HG03439 (cell line): ENCODE data around the gene ZNF470.

Experiments used
- ATAC-seq: cut with Tn5 transposase; IDR thresholded peaks from one replicate; pipeline ENCODE4 v1.9.1; 2021; ENCODE audit warnings: mild to moderate bottlenecking, moderate library complexity; ENCODE audit not compliant: unreplicated experiment

ZNF470 gene

GRCh38 chr19:56608274-56608964, 41.2 kb downstream of the ZNF470 start:
- no peak for ATAC-seq

DNA sequence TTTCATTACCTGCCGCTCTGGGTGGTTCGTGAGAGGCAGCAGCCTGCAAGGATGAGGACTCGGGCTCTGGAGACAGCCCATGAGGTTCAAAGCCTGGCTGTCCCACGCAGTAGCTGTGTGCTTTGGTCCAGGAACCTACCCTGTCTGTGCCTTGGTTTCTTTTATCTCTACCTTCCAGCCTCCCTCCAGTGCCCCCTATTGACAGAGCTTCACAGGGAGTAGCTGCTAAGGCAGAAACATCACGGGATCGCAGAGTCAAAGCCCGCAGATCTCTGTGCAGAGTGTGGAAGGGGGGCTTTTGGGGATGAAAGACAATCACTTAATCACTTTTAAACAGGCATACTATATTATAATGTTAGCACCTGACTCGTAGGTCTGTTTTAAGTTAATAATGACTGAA, 44.0 kb downstream of the ZNF470 start:
- no peak for ATAC-seq

GRCh38 chr19:56612737-56613136, 45.5 kb downstream of the ZNF470 start:
- no peak for ATAC-seq

DNA sequence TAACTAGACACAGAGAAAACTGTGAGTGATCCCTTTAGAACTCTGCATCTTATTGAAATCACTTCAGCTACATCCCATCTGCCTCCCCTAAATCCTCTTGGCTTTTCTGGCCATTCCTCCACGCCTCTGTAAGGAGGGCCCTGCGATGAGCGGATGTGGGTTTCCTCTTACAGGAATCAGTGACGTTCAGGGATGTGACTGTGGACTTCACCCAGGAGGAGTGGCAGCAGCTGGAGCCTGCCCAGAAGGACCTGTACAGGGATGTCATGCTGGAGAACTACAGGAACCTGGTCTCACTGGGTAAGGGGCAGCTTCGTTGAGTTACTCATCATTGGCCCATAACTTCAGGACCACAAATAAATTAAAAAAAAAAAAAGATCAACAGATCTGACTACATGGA, 46.4 kb downstream of the ZNF470 start:
- no peak for ATAC-seq

DNA sequence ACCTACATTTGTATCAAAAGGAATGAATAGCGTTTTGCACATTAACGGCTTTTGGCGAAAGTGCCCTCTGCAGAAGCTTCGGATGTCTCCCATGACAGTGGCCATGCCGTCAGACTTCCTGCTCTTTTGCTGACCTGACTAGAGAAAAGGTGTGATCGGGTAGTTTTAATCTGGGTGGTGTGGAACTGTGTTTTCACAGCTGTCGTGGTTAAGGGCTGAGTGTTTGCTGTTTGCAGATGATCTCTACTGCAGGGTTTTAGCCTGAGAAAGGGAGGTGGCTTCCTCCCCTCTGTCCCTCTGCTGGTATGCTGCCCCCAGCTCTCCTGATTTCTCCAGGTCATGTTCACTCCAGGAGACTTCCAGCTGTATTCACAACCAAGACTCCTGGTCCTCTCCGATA, 50.3 kb downstream of the ZNF470 start:
- ATAC-seq: no peak

DNA sequence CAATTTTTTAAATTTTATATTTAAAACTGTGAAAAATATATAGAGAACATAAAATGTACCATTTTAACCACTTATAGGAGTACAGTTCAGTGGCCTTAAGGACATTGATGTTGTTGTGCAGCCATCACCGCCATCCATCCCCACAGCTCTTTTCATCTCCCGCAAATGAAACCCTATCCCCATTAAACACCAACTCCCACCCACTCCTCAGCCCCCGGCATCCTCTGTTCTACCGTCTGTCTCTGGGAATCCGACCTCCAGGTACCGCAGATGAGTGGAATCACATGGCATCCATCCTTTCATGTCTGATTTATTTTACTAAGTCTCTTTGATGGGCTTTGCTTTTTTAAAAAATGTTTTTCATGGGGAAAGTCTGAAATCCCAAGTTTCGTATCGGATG, 51.9 kb downstream of the ZNF470 start:
- ATAC-seq: no peak

DNA sequence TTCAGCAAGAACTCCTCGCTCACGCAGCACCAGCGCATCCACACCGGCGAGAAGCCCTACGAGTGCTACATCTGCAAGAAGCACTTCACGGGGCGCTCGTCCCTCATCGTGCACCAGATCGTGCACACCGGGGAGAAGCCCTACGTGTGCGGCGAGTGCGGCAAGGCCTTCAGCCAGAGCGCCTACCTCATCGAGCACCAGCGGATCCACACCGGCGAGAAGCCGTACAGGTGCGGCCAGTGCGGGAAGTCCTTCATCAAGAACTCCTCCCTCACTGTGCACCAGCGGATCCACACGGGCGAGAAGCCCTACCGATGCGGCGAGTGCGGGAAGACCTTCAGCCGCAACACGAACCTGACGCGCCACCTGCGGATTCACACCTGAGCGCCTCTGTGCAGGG, 55.1 kb downstream of the ZNF470 start:
- no peak for ATAC-seq

GRCh38 chr19:56623006-56623405, 55.7 kb downstream of the ZNF470 start:
- ATAC-seq: no peak

GRCh38 chr19:56625708-56626107, 58.4 kb downstream of the ZNF470 start:
- ATAC-seq: no peak

DNA sequence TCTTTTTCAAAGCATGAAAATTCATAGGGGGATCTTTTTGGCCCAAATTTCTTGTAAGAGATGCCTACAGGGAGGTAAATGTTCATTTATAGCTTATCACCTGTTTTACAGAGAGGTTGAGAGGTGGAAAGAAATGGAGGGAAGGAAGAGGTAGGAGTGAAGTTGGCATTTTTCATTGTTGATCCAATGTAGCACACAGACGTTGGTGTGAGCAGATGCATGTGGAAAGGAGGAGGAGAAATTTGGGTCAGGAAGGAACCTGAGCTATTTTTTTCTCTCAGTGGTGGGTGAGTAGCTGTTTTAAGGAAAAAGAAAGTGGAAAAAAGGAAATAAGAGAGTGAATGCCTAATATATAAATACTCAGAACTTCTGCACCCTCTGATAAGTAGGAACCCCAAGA, 65.8 kb downstream of the ZNF470 start:
- ATAC-seq: no peak

DNA sequence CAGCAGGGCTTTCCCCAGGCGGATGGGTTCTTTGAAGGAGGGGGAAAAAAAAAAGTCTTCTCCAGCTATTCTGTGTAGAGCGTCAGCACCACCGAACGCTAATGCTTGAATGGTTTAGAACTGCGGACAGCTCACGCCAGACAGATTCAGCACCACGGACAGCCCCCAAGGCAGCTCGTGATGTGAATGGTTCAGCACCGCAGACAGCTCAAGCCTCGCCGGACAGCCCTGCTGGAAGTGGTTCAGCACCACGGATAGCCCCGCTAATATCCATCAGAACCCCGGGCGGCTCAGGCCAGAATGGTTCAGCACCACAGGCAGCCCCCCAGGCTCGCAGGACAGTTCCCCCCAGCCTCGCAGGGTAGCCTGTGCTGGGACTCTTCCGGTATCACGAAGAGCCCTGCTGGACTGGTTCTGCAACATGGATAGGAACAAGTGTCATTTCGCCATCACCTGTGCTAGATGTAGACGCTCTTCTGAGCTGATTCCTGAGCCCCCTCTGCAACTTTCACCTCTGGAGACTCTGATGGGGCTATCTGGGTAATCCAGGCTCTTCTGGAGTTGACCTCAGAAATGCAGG, 70.8 kb downstream of the ZNF470 start:
- ATAC-seq: no peak
